Prostate gland (tissue), 2 donors: Measurements from ENCODE around the gene PLS3.

Experiments
- CTCF ChIP-seq, 4 experiments: fragments of 200-600 bp in 2 of 4; fragments of 450-650 bp in 2 of 4; sonication (generic) in 2 of 4; IDR thresholded peaks; 1 replicate in 3 of 4; 2 replicates in 1 of 4; pipeline ENCODE4 v1.5.1; 2016 to 2019; ENCODE audit warnings: antibody characterized with exemption in 4 of 4, mild to moderate bottlenecking in 2 of 4, moderate library complexity in 2 of 4
- POLR2A ChIP-seq: fragments of 450-650 bp; IDR thresholded peaks from one replicate; pipeline ENCODE4 v1.6.1; 2016; ENCODE audit warnings: antibody characterized with exemption, mild to moderate bottlenecking

GRCh38 chrX:115525486-115525885 is 35.5 kb upstream of the PLS3 start:
- no peak for TF ChIP-seq POLR2A
- TF ChIP-seq CTCF (IDR thresholded peaks at IDR 0.05) = no peak
